GM15510 (cell line): Measurements from ENCODE around the gene USP47.

Experiments used
- POLR2A ChIP-seq: IDR thresholded peaks from 3 replicates; pipeline ENCODE4 v1.6.1; 2011; ENCODE audit warnings: borderline replicate concordance; ENCODE audit not compliant: insufficient read length; ENCODE audit errors: extremely low read depth

USP47 gene

DNA sequence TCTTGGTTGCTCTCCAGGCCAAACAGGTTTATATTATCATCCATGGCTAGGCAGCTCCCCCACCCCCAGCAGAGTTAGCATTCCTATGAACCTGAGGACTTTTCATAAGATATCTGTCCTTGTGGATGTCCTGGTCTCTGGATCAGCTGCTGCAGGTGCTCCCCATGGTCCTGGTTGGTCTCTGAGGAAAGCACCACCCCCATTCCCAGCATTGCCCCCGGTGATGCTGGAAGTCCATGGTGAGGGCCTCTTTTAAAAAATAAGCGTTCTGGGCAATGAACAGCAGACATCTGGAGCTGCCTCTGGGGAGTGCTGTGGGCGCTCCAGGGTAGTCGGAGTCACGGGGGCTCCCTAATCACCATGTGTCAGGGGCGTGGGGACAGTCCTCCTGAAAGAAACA is 140.1 kb downstream of the USP47 start:
- TF ChIP-seq POLR2A, result no peak

DNA sequence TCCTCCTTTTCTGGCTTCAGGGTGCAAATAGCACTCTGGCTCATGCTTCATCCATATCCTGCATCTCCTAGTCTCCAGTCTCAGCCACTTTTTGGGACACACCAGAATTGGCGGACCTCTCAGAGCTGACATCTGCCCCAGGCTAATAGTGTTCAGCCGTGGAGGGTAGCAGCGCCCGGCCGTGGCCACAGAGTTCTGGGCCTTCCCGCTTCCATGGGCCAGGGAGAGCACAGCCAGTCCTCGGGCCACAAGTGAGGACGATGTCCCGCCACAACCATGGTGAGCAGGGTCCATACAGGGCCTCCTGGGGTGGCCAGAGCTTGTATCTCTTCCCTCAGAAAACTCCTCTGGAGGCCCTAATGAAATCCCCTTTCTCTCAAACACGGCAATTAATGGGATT is 140.7 kb downstream of the USP47 start:
- TF ChIP-seq POLR2A, result no peak

DNA sequence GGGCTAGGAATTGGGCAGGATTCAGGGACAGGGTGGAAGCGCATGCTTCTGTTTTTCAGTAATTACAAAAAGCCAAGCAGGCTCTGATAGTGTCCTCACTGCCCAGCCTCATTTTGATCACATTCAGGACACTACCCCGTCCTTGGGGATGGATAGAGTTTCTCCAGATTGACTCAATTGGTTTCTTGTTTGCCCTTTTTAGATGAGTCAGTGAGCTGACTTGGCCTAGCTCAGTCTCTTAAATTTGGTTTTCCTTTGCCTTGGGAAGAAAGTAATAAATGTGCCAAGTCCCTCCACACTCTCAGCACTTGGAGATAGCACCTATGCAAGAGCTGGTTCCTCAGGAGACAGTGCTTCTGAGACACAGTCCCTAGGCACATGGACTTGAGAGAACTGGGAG is 141.2 kb downstream of the USP47 start:
- no peak for TF ChIP-seq POLR2A

DNA sequence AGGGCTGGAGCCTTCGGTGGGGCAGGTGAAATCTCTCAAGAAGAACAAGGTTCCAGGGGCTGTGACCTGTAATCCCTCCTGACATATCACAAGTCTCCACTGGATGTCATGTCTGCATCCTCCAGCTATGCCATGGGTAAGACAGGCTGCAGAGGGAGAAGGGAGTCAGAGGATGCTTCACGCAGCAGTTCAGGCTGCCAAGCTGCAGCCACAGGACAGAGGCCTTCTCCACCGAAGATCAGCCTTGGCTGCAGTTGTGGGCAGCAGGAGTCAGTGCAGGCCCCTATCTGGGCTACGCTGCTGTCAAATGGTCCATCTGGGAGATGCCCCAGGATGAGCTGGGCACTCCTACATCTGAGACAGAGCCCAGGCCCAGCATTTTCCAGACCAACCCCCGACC is 141.7 kb downstream of the USP47 start:
- TF ChIP-seq POLR2A, result no peak

DNA sequence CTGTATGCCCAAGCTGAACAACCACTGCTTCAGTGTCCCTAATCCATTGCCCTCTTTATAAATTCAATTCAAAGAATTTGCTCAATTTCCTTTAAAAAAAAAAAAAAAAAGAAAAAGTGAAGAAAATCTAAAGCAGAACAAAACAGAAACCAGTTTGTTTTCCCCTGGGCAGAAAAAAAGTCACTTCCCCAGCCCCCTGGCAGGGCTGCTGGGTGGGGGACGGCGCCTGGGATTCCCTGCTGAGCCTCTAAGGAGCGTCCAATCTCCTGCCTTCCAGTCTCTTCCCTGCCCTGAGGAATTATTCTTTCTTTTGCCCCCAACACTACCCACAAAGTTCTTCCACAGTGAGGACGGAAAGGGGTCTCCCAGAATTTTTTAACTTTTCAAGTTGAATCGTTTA is 142.8 kb downstream of the USP47 start:
- no peak for TF ChIP-seq POLR2A

DNA sequence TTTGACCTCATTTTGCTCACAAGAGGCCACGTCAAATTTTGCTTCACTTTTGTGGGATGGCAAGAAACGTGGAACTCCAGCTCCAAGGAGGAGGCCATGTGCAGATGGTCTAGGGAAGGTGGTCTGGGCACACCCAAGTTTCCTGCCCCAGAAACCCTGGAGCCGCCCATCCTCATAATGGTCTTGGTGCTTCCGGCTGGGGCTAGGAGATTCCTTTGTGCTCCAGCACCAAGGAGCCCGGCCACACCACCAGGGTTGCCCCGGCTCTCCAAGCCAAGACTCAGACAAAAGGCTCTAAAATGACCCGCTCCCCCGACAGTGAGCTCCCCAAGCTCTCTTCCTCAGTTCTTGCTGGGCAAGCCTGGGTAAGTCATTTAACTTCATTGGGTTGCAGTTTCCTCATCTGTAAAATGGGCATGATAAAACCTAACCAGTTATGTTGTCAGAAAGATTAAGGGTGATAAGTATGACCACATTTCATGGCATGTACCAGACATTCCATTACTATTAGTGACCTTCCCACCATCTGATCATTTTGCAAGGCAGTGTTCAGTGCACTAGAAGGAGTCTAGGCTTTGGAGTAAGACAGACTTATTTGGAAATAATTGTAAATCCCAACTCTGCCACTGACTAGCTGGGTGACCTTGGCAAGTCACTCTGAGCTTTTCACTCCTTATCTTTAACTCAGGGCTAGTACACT is 143.4 kb downstream of the USP47 start:
- TF ChIP-seq POLR2A, result no peak

DNA sequence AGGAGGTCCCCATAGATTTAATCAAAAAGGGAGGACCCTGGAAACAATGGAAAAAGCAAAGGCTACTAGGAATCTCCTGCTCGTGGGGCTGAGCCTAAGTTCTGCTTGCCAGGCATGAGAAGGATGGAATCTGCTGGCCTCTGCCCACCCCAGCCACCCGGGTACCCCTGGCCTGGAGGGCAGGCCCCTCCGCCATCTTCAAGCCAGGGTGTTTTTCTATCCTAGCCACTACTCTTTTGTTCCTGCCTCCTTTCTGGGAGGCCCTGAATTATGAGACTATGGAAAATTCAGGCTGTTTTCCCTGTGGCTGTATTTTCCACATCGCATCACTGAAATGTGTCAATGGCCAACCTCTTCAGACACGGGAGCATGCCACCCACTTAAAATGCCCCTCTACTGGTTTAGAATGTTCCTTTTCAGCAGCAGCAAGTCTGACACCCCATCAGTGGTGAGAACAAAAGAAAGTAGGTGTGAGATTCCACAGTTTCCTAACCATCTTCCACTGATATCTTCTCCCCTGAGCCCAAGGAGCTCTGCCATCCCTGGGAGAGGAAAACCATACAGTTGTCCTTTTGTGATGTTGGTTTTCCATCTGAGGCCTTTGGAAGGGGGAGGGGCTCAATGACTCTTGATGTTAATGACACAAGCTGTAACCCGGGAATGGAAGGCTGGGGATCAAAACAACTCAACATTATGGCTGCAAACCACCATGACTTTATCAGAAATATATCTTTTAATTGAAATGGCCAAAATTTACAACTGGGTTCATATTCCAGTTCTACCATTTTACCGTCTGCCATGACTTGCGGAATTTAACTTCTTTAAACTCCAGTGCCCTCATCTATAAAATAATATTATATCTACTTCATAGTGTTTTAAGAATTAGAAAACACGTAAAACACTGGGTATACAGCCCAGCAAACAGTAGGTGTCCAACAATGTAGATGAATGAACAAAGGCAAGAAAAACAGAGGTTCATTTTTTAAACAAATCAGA is 144.5 kb downstream of the USP47 start:
- no peak for TF ChIP-seq POLR2A

DNA sequence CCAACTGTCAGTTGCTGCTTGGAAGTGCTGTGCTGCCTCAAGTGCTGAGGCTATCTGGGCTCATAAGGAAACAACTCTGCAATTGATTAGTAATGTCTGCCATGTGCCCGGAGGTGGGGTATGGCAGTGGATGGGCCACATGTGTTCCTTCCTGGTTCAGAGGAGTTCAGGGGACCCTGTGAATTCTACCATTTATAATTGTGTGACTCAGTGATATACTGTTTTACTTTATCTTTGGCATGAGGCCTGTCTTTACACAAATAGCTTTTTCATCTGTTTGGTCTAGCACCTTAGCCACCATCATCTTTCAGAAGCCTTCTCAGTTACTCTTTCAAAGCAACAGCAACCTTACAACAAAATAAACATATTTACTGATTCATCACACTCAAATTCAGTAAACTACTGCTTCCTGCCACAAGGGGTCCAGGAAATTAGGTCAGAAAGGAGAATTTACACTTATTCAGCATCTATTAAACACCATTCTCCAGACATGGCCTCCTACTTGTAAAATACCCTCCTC is 145.8 kb downstream of the USP47 start:
- no peak for TF ChIP-seq POLR2A

DNA sequence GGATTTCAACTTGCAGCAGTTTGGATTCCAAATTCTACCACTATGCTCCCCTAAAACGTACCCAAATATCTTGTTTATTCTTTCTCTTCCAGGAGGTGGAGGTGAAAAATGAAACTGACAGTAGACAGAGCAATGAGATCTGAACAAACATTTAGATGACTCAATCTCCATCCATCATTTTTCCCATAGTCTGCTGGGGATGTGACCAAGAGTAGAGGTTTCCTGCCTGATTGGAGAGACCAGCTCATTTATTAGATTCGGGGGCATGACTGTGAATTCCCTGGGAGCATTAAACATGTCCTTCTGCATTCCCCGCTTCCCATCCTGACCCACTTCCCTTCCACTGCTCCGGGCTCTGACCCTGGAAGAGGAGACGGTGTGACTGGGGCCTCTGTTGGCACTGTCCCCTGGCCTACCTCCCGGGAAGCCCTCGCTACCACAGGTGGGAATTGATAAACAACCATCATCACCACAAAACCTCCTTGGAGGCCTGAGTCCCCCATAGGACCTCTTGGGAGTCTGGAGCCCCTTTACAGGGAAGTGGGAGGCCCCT is 146.4 kb downstream of the USP47 start:
- no peak for TF ChIP-seq POLR2A

DNA sequence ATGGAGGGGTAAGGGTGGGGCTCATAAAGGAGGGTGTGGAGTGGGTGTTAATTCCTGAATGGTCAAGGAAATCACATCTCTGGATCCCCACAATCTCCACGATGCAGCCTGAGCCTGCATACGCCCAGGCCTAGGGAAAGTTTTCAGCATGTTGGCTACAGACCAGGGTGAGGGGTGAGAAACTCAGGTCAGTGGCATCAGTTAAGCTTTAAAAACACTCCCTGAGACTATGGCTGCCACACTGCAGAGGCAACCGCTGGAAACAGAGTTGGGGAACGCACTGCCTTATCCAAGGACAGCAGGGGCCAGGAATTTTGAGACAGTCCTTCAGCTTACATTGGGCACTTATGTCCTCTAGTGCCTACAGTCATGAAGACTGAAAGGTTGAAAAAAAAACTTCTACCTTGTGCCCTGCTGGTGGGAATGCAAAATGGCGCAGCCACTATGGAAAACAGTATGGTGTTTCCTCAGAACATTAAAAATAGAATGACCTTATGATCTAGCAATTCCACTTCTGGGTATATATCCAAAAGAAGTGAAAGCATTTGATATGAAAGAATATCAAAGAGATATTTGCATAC is 147.0 kb downstream of the USP47 start:
- TF ChIP-seq POLR2A, result no peak

DNA sequence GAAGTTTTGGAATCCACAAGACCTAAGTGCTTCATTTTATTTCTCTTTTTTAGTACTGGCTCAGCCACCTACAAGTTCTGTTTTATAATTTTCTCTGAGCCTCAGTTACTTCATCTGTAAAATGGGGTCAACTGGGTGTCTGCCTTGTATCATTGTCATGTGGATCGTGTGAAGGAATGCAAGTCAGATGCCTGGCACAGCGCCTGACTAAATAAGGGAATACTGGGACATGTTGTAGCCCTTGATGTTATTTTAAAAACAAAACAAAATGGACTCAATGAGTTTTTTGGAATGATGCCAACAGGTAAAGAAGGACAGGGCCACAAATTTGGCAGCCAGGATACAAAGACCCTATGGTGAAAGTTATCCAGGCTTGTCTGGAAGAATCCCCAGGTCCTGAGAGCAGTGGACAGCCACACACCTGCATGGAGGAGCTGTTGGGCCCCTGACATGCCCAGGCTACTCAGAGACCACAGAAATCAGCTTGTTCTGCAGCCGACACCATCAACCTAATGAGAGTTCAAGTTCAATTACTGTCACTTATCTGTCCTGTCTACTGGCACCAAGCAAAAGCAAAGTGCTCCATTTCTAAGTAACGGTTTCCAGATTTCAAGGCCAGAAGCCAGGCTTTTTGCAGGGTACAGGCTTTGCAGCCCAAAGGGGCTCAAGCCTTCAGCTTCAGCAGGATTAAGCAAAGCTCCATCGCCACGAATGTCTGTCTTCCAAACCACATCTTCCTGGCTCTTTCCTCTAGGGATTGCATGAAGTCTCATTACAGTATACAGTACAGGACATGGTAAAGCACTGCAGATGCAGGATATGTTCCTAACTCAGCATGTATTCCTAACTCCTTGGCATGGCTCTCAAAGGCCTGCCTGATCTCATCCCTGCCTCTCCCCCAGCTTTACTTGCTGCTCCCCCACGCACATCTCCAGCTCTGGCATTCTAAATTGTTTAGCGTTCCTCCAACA is 148.3 kb downstream of the USP47 start:
- no peak for TF ChIP-seq POLR2A

DNA sequence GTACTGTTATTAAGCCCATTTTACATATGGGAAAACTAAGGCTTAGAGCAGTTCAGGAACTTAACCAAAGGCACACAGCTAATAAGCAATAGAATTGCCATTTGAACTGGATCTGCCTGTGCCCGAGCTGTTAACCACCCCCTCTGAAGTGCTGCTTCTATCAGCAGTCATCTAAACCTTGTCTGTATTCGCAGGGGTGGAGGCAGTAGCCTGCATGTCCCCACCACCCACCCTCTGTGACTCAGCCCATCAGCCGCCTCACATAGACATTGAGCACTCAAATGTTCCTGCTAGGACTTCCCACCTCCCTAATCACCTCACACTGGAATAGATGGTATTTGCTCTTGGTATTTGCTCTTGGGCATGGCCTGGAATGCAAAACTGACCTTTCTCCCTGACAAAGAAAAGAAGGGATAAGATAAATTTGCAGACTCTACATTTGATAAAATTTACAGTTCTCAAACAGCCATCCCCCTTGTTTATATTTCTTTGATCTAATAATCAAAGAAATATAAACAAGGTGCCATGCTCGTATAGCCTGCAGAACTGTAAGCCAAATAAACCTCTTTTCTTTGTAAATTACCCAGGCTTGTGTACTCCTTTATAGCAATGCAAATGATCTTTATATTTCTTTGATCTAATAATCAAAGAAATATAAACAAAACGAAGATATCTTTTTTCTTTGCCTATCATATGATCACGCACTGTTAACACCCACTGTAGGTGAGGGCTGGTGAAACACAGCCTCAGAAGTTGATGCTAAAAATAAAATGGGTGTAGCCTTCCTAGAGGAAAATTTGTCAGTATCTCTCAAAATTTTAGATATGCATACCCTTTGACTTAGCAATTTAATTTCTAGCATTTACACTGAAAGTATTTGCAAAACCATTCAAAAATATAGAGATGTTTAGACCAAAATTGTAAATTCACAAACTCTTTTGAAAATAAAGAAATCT is 150.8 kb downstream of the USP47 start:
- no peak for TF ChIP-seq POLR2A

DNA sequence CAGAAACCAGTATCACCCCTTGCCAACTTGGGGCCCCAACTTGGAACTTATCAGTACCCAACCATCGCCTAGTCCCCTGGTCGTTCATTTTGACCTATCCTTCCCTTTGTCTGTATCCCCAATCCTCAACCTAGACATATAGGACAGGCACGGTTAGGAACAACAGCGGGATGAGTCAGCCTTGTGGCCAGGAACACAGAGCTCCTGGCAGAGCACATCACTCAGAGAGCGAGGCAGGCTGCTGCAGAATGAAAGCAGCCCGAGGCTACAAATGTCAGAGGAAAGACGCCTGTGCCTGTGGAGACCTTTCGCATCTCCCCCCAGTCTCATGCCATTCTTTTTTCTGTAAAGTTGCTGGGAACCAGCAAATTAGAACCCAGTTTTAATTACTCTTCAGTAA is 152.1 kb downstream of the USP47 start:
- TF ChIP-seq POLR2A, result no peak
